ENCODE data around the gene PAX9. TPM values are rescaled to one million over a fixed set of nuclear protein-coding genes. Genes with fewer than 3 reads are reported as not detected.

The PAX9 gene
- total RNA-seq, 1 donor from 2014 or later: 4.6 TPM

- no peak for TF ChIP-seq CTCF (IDR thresholded peaks at IDR 0.05)
- Mint-ChIP-seq H3K36me3 (ENCODE audit: unreplicated experiment) (no peaks in the 10 kb centered on the region), H3K27ac (ENCODE audit: unreplicated experiment) (peak overlapping the region; percentile 52), H3K4me3 (ENCODE audit: unreplicated experiment) (peak overlapping the region; percentile 74), H3K9me3 (ENCODE audit: unreplicated experiment) (no peaks in the 10 kb centered on the region), H3K4me1 (ENCODE audit: unreplicated experiment) (peaks cover 51% of the 10 kb centered on the region), H3K27me3 (ENCODE audit: unreplicated experiment) (peaks cover 90% of the 10 kb centered on the region)
- no peak for DNase-seq (ENCODE audit: extremely low spot score, unreplicated experiment)
Observed at GRCh38 chr14:36662543-36663403, 1.1 kb downstream of the PAX9 start.

GRCh38 chr14:36663404-36664321 lies 2.0 kb downstream of the PAX9 start:
- no peak for TF ChIP-seq CTCF (IDR thresholded peaks at IDR 0.05)
- peak overlapping the region; percentile 74 for H3K4me3 Mint-ChIP-seq (ENCODE audit: unreplicated experiment)
- H3K9me3 Mint-ChIP-seq (ENCODE audit: unreplicated experiment): no peaks in the 10 kb centered on the region
- no peak for DNase-seq (ENCODE audit: extremely low spot score, unreplicated experiment)
- no peaks in the 10 kb centered on the region for H3K36me3 Mint-ChIP-seq (ENCODE audit: unreplicated experiment)
- H3K27me3 Mint-ChIP-seq (ENCODE audit: unreplicated experiment): peaks cover 86% of the 10 kb centered on the region
- H3K4me1 Mint-ChIP-seq (ENCODE audit: unreplicated experiment): peaks cover 50% of the 10 kb centered on the region
- H3K27ac Mint-ChIP-seq (ENCODE audit: unreplicated experiment): peak overlapping the region; percentile 62

DNA sequence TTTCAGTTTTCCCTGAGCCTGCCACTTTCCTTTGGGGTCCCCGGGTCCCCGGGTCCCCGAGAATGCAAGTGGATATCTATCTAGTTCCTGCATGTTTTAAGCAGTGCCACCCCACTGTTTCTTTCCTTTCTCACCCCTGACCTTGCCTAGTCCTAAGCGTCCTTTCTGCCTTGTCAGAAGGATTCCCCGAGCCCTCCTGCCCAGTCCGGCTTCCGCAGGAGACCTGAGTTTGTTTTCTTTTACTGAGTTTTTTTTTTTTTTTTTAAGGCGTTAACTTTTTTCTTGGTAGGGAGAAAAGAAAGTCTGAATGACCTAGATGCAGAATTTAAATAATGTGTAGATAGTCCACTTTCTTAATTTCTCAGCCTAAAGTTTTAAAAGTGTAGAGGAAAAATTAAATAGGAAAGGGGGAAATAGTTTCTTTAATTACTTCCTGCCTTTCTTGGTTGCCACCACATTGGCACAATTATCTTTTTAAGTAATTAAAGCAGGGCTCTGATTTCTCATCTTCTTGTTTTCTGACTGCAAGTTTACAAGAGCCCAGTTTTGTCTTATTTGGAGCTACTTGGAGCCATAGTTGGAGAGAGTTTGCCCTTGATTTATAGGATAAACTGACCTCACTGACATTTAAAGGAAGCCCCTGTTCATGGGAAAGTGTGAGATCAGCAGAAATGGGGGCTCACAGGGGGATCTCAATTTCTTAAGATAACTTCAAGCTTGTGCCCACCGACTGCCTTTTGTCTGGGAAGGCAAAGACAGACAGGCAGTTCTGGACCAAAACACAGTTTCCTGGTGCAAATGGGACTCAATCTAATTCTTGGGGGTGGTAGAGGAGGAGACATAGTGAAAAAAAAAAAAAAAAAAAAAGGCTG lies 2.9 kb downstream of the PAX9 start:
- Mint-ChIP-seq H3K4me1 (ENCODE audit: unreplicated experiment) (peaks cover 44% of the 10 kb centered on the region), H3K9me3 (ENCODE audit: unreplicated experiment) (no peaks in the 10 kb centered on the region), H3K4me3 (ENCODE audit: unreplicated experiment) (peak overlapping the region; percentile 74), H3K27me3 (ENCODE audit: unreplicated experiment) (peaks cover 81% of the 10 kb centered on the region), H3K27ac (ENCODE audit: unreplicated experiment) (peak overlapping the region; percentile 62), H3K36me3 (ENCODE audit: unreplicated experiment) (no peaks in the 10 kb centered on the region)
- no peak for TF ChIP-seq CTCF (IDR thresholded peaks at IDR 0.05)
- no peak for DNase-seq (ENCODE audit: extremely low spot score, unreplicated experiment)

DNA sequence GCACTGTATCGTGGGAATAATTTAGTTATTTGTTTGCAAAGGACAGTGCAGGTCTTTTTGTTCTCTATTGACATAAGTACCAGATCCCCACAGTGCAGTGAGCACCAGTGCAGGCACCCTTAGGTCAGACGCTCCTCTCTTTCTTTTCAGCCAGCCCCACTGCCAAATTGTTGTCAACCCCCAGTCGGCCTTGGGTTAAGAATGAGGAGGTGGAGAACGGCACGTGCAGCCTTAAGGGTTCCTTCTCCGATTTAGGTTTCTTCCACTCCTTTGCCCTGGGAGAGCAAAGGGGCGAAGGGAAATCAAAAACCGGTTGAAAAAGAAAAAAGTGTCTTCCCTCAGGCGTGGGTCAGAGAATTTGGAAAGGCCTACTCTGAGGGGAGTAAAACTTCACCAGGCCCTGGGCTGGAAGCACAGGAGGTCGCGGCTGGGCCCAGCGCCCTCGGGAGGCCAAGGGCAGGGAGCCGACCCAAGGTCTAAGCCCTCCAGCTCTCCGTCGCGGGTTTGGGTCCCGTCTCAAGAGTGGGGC lies 4.3 kb downstream of the PAX9 start:
- no peaks in the 10 kb centered on the region for H3K9me3 Mint-ChIP-seq (ENCODE audit: unreplicated experiment)
- H3K4me1 Mint-ChIP-seq (ENCODE audit: unreplicated experiment): peaks cover 44% of the 10 kb centered on the region
- H3K4me3 Mint-ChIP-seq (ENCODE audit: unreplicated experiment): no peak overlapping the region
- H3K27me3 Mint-ChIP-seq (ENCODE audit: unreplicated experiment): peaks cover 78% of the 10 kb centered on the region
- H3K27ac Mint-ChIP-seq (ENCODE audit: unreplicated experiment): no peak overlapping the region
- TF ChIP-seq CTCF (IDR thresholded peaks at IDR 0.05): no peak
- no peak for DNase-seq (ENCODE audit: extremely low spot score, unreplicated experiment)
- no peaks in the 10 kb centered on the region for H3K36me3 Mint-ChIP-seq (ENCODE audit: unreplicated experiment)
